Ishikawa (cell line): ENCODE measurements around the gene NT5M.

Source experiments
- CEBPB ChIP-seq: IDR thresholded peaks from 2 replicates; pipeline ENCODE4 v1.6.1; 2012
- CREB1 ChIP-seq: IDR thresholded peaks from 2 replicates; pipeline ENCODE4 v1.6.1; 2012; ENCODE audit warnings: low read depth
- EGR1 ChIP-seq: IDR thresholded peaks from 2 replicates; pipeline ENCODE4 v1.6.1; 2012
- EP300 ChIP-seq: IDR thresholded peaks from 2 replicates; pipeline ENCODE4 v1.6.1; 2012; ENCODE audit warnings: borderline replicate concordance
- FOXM1 ChIP-seq: IDR thresholded peaks from 2 replicates; pipeline ENCODE4 v1.6.1; 2012; ENCODE audit warnings: low read depth, borderline replicate concordance
- MAX ChIP-seq: IDR thresholded peaks from 2 replicates; pipeline ENCODE4 v1.6.1; 2012
- NFIC ChIP-seq: IDR thresholded peaks from 2 replicates; pipeline ENCODE4 v1.6.1; 2012
- RAD21 ChIP-seq: IDR thresholded peaks from 2 replicates; pipeline ENCODE4 v1.6.1; 2012; ENCODE audit warnings: low read depth
- REST ChIP-seq: IDR thresholded peaks from 2 replicates; pipeline ENCODE4 v1.6.1; 2012; ENCODE audit warnings: low read depth, mild to moderate bottlenecking
- TAF1 ChIP-seq: IDR thresholded peaks from 2 replicates; pipeline ENCODE4 v1.6.1; 2012; ENCODE audit warnings: low read depth, mild to moderate bottlenecking
- TCF12 ChIP-seq: IDR thresholded peaks from 2 replicates; pipeline ENCODE4 v1.6.1; 2012; ENCODE audit warnings: low read depth
- TEAD4 ChIP-seq: IDR thresholded peaks from 2 replicates; pipeline ENCODE4 v1.6.1; 2012
- USF1 ChIP-seq: IDR thresholded peaks from 2 replicates; pipeline ENCODE4 v1.6.1; 2012
- YY1 ChIP-seq: IDR thresholded peaks from 2 replicates; pipeline ENCODE4 v1.6.1; 2012; ENCODE audit warnings: low read depth
- ZBTB7A ChIP-seq: IDR thresholded peaks from 2 replicates; pipeline ENCODE4 v1.6.1; 2012; ENCODE audit warnings: low read depth

The NT5M gene

GRCh38 chr17:17349724-17350106 is 46.5 kb downstream of the NT5M start:
- no peak for TF ChIP-seq TCF12

- TF ChIP-seq TEAD4: peak; percentile 60; the same call in 1 of the 2 replicates
- TF ChIP-seq EP300: no peak
- no peak for TF ChIP-seq USF1
These were observed 47.5 kb downstream of the NT5M start for GRCh38 chr17:17350491-17351355.

- no peak for TF ChIP-seq YY1
- no peak for TF ChIP-seq USF1
- no peak for TF ChIP-seq NFIC
- no peak for TF ChIP-seq REST
- no peak for TF ChIP-seq RAD21
- no peak for TF ChIP-seq EGR1
- no peak for TF ChIP-seq TCF12
- no peak for TF ChIP-seq CEBPB
- no peak for TF ChIP-seq CREB1
- TF ChIP-seq MAX: no peak
- TF ChIP-seq TEAD4: no peak
These were observed 48.3 kb downstream of the NT5M start for GRCh38 chr17:17351356-17351891.

GRCh38 chr17:17351901-17352781 is 49.0 kb downstream of the NT5M start:
- no peak for TF ChIP-seq YY1
- TF ChIP-seq RAD21: no peak
- no peak for TF ChIP-seq USF1

- TF ChIP-seq RAD21 (no peak), FOXM1 (no peak), CREB1 (no peak), TAF1 (no peak), ZBTB7A (no peak), MAX (no peak), REST (no peak), TCF12 (no peak), NFIC (no peak), CEBPB (no peak), YY1 (no peak), EP300 (no peak), EGR1 (no peak), TEAD4 (no peak), USF1 (no peak)
These were observed 49.9 kb downstream of the NT5M start for GRCh38 chr17:17352836-17353624.
